Colonic mucosa (tissue), 4 donors: ENCODE results near the gene LENG1. TPM values are rescaled to one million over a fixed set of nuclear protein-coding genes. Genes with fewer than 3 reads are reported as not detected.

Source experiments
- DNase-seq: peaks from one replicate; pipeline ENCODE4 v3.0.0-alpha.2; 2020
- H3K27ac ChIP-seq: fragments of 200-600 bp; one replicate; pipeline ENCODE4 v1.8.0; 2021
- H3K27me3 ChIP-seq: fragments of 200-600 bp; one replicate; pipeline ENCODE4 v1.8.0; 2021
- H3K36me3 ChIP-seq: fragments of 200-600 bp; one replicate; pipeline ENCODE4 v1.8.0; 2021
- H3K4me1 ChIP-seq: fragments of 200-600 bp; one replicate; pipeline ENCODE4 v1.8.0; 2021; ENCODE audit warnings: mild to moderate bottlenecking
- H3K4me3 ChIP-seq: fragments of 200-600 bp; one replicate; pipeline ENCODE4 v1.8.0; 2021
- H3K9ac ChIP-seq, 2 donors: one replicate each; pipeline ENCODE4 v1.7.0; 2013; ENCODE audit warnings: control low read depth in 2 of 2, low read depth in 2 of 2, low read length in 2 of 2
- H3K9me3 ChIP-seq: fragments of 200-600 bp; one replicate; pipeline ENCODE4 v1.8.0; 2021
- CTCF ChIP-seq: fragments of 200-600 bp; IDR thresholded peaks from one replicate; pipeline ENCODE4 v1.8.0; 2022; ENCODE audit warnings: antibody characterized with exemption, mild to moderate bottlenecking
- intact Hi-C: fragments of 100-400 bp; cut with DNase I; formaldehyde crosslinking; loops from one replicate; pipeline ENCODE4 v1.14.1; 2022
- total RNA-seq, 2 donors: library from RNA; stranded (reverse); fragmentation: NEBNext Ultra II Directional in 1 of 2; extraction: Animal tissue kit (Norgen Biotek cat#: 25700) in 1 of 2; gene quantifications; one replicate each; pipeline ENCODE4 v1.2.1, GENCODE V29; 2021
- donor health status: healthy.
- donor health status: DM: no; HTN: no; CAD: no.
- donor health status: DM: no; HTN: no; CAD: no.

LENG1 gene
- total RNA-seq, 2 donors from 2014 or later, result 6.2 to 8.1 TPM

- intact Hi-C loops, result no loop called here
- peaks cover 43% of the 10 kb centered on the region for H3K36me3 ChIP-seq
- no peak overlapping the region for H3K27ac ChIP-seq
- DNase-seq, result no peak
- H3K9ac ChIP-seq, result no peak overlapping the region
- H3K4me1 ChIP-seq, result no peaks in the 10 kb centered on the region
- H3K27me3 ChIP-seq, result no peaks in the 10 kb centered on the region
- no peaks in the 10 kb centered on the region for H3K9me3 ChIP-seq
- TF ChIP-seq CTCF, result no peak
- no peak overlapping the region for H3K4me3 ChIP-seq
Measured at GRCh38 chr19:54148158-54148557, 11.4 kb downstream of the LENG1 start.

DNA sequence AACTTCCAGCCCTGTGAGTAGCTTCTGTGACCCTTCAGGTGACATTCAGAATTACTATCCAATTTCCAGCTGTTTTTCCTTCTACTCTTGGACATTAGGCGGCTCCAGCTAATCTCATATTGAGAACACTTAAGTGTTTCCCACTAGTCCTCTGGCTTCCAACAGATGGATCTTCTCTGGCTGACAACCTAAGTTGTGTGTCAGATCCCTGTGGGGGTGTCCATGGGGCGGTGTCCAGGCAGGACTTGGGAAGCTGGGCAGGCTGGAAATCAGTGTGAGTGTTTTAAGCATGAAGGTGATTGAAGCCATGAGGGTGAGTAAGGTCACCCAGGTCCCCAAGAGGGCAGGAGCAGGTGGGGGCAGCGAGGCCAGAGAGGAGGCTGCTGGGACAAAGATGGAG is 11.8 kb downstream of the LENG1 start:
- no peak for DNase-seq
- intact Hi-C loops, result no loop called here
- no peak overlapping the region for H3K4me3 ChIP-seq
- H3K9me3 ChIP-seq, result no peaks in the 10 kb centered on the region
- no peaks in the 10 kb centered on the region for H3K27me3 ChIP-seq
- H3K9ac ChIP-seq, result no peak overlapping the region
- TF ChIP-seq CTCF, result no peak
- H3K27ac ChIP-seq, result no peak overlapping the region
- H3K36me3 ChIP-seq, result peaks cover 46% of the 10 kb centered on the region
- H3K4me1 ChIP-seq, result no peaks in the 10 kb centered on the region

DNA sequence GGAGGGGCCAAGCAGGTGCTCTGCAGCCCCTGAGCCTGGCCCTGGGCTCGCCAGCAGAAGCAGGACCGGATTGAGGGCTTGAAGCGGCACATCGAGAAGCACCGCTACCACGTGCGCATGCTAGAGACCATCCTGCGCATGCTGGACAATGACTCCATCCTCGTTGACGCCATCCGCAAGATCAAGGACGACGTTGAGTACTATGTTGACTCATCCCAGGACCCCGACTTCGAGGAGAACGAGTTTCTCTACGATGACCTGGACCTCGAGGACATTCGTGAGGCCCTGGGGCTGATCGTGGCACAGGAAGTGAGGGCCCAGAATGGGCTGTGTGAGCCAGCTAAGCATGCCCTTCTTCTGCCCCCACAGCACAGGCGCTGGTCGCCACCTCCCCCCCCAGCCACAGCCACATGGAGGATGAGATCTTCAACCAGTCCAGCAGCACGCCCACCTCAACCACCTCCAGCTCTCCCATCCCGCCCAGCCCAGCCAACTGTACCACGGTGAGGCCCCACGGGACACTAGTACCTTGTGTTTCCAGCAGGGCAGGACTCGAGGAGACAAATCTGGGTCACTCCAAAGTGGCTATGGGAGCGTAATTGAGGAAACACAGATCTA is 13.9 kb downstream of the LENG1 start:
- no peaks in the 10 kb centered on the region for H3K9me3 ChIP-seq
- peaks cover 39% of the 10 kb centered on the region for H3K36me3 ChIP-seq
- no peaks in the 10 kb centered on the region for H3K27me3 ChIP-seq
- intact Hi-C loops, result no loop called here
- H3K27ac ChIP-seq, result no peak overlapping the region
- H3K4me3 ChIP-seq, result no peak overlapping the region
- DNase-seq, result no peak
- no peaks in the 10 kb centered on the region for H3K4me1 ChIP-seq
- H3K9ac ChIP-seq, result no peak overlapping the region
- no peak for TF ChIP-seq CTCF

GRCh38 chr19:54142166-54142780 is 17.2 kb downstream of the LENG1 start:
- intact Hi-C loops, result no loop called here
- peaks cover 36% of the 10 kb centered on the region for H3K36me3 ChIP-seq

DNA sequence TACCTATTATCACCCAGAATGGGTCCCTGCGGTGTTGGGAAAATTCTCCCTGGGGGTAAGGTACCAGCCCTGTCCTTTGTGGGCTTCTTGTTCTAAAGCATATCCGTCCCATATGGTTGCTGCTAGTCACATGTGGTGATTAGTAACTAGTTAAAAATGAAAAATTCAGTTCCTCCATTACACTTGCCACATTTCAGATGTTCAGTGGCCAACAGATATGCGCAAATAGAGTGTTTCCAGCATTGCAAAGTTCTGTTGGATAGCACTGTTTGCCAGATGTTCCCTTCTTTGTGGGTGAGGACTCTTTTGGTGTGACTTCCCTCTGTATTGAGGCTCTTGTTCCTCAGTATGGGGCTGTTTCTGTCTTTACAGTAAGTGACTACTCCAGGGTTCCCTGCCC is 18.2 kb downstream of the LENG1 start:
- H3K36me3 ChIP-seq, result peaks cover 30% of the 10 kb centered on the region
- no peak overlapping the region for H3K4me3 ChIP-seq

More at GRCh38 chr19:54142166-54142780, 17.2 kb downstream of the LENG1 start:
- no peaks in the 10 kb centered on the region for H3K27me3 ChIP-seq
- H3K9me3 ChIP-seq, result no peaks in the 10 kb centered on the region
- H3K4me1 ChIP-seq, result peaks cover 16% of the 10 kb centered on the region
- DNase-seq, result no peak
- no peak overlapping the region for H3K4me3 ChIP-seq
- TF ChIP-seq CTCF, result no peak
- no peak overlapping the region for H3K27ac ChIP-seq
- H3K9ac ChIP-seq, result no peak overlapping the region

More for the DNA sequence above, 18.2 kb downstream of the LENG1 start:
- no peaks in the 10 kb centered on the region for H3K9me3 ChIP-seq
- intact Hi-C loops, result no loop called here
- no peak overlapping the region for H3K27ac ChIP-seq
- H3K9ac ChIP-seq, result no peak overlapping the region
- peaks cover 16% of the 10 kb centered on the region for H3K4me1 ChIP-seq
- no peak for TF ChIP-seq CTCF
- no peaks in the 10 kb centered on the region for H3K27me3 ChIP-seq
- no peak for DNase-seq
